Esophagus (tissue), 2 donors: ENCODE results near the gene SLC25A17. TPM values are rescaled to one million over a fixed set of nuclear protein-coding genes. Genes with fewer than 3 reads are reported as not detected.

ENCODE experiments used
- polyA plus RNA-seq, 2 donors: library from polyadenylated mRNA; stranded (reverse); fragments of 200-250 nt; gene quantifications; one replicate each; pipeline ENCODE4 v1.2.3, GENCODE V29; 2013
- donor health status: healthy with polysubstance abuse.
- donor health status: Bipolar disorder and iron deficiency.

Gene SLC25A17
- polyA plus RNA-seq, 2 donors = 7.4 to 11.2 TPM

Other genes starting within 250 kb of the SLC25A17 start
- 10 to 100 TPM; 10.7 to 16.5 TPM for gene MRTFA, start 182.6 kb downstream of the SLC25A17 start, polyA plus RNA-seq
- under 1 TPM; 0.01 to 0.06 TPM for gene MCHR1, start 139.9 kb downstream of the SLC25A17 start, polyA plus RNA-seq
- gene ST13, start 37.3 kb upstream of the SLC25A17 start, polyA plus RNA-seq = 10 to 100 TPM; 29.3 to 96.9 TPM
- 1 to 10 TPM; 2.6 to 9.3 TPM for gene XPNPEP3, start 37.8 kb upstream of the SLC25A17 start, polyA plus RNA-seq
- gene DNAJB7, start 42.8 kb upstream of the SLC25A17 start, polyA plus RNA-seq = not detected
- 10 to 100 TPM; 67.5 to 75.2 TPM for gene RBX1, start 132.0 kb upstream of the SLC25A17 start, polyA plus RNA-seq